HG02610 (cell line): ENCODE results near the gene RIMBP2.
A peak's percentile ranks its signal among the peaks of the same experiment; 100 is the strongest.
"Not testable (repeated sequence)": the region's sequence is repeated elsewhere in the genome, so short reads cannot be mapped to it uniquely, and the experiment has no call there.

ENCODE experiments used
- ATAC-seq: cut with Tn5 transposase; IDR thresholded peaks from one replicate; pipeline ENCODE4 v1.9.1; 2021; ENCODE audit warnings: mild to moderate bottlenecking, moderate library complexity; ENCODE audit not compliant: unreplicated experiment

Gene RIMBP2

DNA sequence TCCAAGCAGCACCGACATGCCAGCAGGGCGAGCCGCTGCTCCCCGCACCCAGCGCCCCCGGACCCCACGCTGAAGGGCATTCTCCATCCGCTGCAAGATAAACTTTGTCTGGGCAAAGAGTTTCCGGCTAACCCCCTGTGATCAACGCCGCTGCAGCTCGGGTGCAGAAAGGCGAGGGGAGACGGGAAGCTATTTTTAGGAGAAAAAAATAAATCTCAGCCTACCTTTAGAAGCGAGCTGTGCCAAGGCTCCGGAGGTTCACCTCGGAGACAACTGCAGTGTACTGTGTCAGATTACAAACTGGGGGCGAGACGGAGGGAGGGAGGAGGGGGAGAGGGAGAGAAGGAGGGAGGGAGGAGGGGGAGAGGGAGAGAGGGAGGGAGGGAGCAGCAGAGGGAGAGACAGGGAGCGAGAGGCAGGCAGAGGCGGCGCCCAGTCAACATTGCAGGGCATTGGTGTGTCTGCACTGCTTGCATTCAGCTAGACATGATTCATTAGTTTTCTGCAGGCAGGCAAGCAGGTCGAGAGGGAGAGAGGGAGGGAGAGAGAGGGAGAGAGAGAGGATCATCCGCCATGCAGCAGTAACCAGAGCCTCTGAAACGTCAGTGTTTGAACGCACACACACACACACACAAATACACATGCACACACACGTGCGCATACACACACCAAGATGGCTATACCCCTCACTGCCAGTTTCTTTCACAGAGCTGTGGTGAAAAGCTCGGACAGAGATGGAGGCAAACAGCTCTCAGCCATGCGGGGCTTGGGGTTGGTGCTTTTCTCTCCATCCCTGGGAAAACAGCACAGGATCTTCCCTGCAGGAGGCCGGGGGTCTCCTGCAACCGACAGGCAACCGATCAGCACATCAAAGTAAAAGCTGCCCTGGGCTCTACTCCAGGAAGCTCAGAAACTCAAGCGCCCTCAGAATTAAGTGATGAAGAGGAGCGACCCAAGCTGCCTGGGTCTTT lies at the start of gene RIMBP2:
Gene RIMBP2 (minus strand): TSS at position 302 of the 971 bp plus-strand sequence. CDS start 237,286 bp downstream, outside the sequence.
- ATAC-seq, result no peak

DNA sequence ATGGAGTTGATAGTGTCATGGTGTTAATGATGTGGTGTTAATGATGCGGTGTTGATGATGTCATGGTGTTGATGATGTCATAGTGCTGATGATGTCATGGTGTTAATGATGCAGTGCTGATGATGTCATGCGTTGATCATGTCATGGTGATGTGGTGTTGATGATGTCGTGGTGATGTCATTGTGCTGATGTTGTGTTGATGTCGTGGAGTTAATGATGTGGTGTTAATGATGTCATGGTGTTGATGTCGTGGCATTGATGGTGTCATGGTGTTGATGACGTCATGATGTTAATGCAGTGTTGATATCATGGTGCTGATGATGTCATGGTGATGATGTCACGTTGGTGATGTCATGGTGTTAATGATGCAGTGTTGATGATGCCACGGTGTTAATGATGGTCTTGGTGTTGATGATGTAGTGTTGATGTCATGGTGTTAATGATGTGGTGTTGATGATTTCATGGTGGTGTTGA lies 49.1 kb upstream of the RIMBP2 start:
- no peak for ATAC-seq

- no peak for ATAC-seq
Observed at GRCh38 chr12:130764475-130765185, 48.5 kb upstream of the RIMBP2 start.

- ATAC-seq, result no peak
Observed at GRCh38 chr12:130764073-130764472, 48.0 kb upstream of the RIMBP2 start.

DNA sequence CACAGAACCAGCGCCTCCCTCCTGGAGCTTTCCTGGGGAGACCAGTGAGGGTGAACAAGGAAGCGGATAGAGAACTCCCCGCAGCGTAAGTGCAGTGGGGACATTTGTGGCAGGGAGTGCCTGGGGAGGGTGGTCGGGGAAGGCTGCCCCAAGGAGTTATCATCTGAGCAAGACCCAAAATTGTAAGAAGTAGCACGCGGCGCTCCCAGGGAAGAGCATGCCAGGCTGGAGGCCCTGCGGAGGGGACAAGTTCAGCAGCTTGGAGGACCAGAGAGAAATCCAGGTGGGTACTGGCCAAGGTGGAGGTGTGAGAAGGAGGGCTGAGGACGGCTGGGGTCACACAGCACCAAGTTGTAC lies 46.2 kb upstream of the RIMBP2 start:
- ATAC-seq, result no peak

GRCh38 chr12:130761537-130762318 lies 45.6 kb upstream of the RIMBP2 start:
- ATAC-seq, result peak; percentile 42

DNA sequence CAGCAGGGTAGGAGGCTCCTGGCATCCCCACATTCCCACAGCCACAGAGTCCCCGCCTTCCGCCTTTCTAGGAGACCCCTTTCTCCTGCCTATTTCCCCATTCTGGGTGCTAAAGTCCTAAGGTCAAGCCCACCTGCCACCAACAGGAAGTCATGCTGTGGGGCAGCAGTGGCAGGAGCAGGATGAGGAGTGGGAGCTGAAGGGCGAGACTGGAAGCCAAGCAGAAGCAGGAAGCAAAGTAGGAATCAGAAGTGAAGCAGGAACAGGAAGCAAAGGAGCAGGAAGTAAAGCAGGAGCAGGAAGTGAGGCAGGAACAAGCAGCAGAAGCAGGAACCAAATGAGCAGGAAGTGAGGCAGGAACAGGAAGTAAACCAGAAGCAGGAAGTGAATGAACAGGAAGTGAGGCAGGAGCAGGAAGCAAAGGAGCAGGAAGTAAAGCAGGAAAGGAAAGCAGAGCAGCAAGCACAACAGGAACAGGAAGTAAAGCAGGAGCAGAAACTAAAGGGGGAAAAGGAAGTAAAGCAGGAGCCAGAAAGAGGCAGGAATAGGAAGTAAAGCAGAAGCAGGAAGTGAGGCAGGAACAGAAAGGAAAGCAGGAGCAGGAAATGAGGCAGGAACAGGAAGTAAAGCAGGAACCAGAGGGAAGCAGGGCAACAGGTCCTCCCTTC lies 38.3 kb upstream of the RIMBP2 start:
- no peak for ATAC-seq

DNA sequence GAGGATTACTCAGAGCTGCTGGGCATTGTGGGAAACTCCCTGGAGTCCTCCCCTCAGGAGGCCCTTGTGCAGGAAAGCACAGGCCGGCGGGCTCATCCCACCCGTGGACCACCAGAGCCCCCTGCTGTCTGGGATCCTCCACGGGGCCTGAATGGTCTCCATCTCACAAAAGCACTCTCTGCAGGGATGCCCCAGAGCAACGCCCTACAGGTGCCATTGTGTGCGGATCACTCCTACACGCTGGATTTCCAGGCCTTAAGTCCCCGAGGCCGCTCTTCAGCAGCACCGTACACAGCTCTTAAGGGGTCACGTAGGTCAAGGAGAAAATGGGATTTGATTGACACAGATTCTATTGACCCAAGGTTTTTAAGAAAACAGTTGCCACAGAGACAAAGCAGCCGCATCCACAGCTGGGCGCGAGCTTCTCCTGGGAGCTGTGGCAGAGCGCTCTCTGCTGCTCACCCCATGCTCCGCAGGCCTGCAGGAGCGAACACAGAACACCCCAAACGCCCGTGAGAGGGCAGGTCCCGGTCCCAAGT lies 36.7 kb upstream of the RIMBP2 start:
- no peak for ATAC-seq

DNA sequence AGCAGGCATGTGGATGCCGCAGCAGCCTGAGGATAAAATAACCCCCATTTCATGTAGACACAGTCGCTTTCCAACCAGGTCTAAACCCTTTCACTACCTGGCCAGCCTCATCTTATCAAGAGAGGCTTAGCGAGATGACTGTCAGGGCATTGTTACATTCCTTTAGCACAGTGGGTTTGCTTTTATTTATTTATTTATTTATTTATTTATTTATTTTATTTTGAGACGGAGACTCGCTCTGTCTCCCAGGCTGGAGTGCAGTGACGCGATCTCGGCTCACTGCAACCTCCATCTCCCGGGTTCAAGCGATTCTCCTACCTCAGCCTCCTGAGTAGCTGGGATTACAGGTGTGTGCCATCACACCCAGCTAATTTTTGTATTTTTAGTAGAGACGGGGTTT lies 35.9 kb upstream of the RIMBP2 start:
- not testable (repeated sequence) for ATAC-seq

GRCh38 chr12:130748786-130749185 lies 32.7 kb upstream of the RIMBP2 start:
- no peak for ATAC-seq

GRCh38 chr12:130747867-130748740 lies 32.0 kb upstream of the RIMBP2 start:
- peak; percentile 84 for ATAC-seq

DNA sequence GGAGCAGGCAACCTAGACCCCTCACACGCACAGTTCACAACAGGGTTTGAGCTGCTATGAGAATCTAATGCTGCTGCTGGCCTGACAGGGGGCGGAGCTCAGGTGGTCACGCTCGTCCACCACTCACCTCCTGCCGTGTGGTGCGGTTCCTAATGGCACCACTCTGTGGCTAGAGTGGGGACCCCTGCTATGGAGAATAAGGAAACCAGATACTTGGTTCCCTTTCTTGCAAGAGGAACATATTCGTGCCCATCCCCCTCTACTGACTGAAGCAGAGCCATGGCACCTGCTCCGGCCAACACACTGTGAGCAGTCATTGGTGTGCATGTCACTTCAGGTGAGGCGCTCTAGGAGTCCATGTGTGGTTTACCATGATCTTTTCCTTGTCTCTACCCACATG lies 30.4 kb upstream of the RIMBP2 start:
- no peak for ATAC-seq

- no peak for ATAC-seq
Observed at GRCh38 chr12:130745921-130746320, 29.8 kb upstream of the RIMBP2 start.

DNA sequence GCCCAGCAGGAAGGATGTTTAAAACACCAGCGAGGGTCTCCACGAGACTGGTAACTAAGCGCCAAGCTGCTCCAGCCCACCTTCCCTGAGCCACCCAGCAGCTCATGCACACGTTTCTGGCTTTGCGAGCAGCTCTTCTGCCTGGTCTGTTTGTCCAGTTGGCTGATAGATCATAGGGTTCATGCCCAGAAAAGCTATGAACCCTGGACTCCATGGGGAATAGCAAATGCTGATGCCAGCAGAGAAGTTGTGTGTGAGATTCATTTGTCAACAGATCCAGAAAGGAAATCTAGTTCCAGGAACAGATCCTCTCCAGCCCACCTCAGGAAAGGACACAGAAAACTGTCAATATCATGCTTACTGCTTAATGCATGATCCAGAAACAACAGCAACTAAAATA lies 28.2 kb upstream of the RIMBP2 start:
- no peak for ATAC-seq

DNA sequence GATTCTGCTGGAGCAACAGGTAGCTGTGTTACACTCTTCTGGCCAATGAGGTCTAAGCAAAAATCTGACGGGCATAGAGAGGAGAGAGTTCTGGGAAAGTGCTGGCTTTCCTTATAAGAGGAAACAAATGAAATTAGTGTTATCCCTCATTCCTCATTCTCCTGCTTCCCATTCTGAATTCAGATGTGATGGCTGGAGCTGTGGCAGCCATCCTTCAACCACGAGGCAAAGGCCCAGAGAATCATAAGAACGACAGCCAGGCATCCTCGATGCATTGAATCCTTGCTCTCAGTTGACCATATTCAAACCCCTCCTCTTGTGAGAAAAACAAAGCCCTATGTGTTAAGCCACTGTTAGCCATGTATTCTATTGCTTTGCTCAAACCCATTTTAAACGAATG lies 27.5 kb upstream of the RIMBP2 start:
- no peak for ATAC-seq

DNA sequence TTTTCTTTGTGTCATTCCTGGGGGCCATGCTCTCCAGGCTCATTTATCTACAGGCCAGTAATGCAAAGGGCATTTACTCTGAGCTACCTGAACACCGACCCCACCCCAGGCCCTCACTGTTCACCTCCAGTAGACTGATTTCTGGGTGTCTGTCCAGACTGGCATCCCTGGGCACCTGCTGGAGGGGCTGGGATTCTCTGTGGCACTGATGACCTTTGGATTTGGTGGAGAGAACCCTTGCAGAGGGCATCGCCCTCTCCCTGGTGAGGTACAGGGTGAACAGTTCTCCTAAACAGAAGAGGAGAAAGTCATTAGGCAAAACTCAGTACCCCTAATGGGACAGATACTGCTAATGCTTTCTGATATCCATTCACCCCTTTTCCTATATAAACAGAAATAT lies 27.1 kb upstream of the RIMBP2 start:
- ATAC-seq, result no peak

DNA sequence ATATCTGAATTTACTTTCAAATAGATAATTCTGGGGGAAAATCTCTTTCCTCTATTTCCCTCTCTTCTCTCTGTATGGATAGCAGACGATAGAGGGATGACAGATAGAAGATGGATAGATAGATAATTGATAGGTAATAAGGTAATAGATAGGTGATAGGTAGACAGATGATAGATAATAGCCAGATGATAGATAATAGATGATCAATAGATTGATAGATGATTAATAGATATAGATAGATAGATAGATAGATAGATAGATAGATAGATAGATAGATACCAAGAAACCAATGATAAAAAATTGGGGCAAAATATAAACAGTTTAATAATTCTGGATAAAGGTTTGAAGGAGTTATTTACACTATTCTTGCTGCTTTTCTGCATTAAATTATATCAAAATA lies 26.6 kb upstream of the RIMBP2 start:
- no peak for ATAC-seq

- no peak for ATAC-seq
Observed at GRCh38 chr12:130742112-130742511, 26.0 kb upstream of the RIMBP2 start.

GRCh38 chr12:130739571-130739970 lies 23.5 kb upstream of the RIMBP2 start:
- ATAC-seq, result no peak
